Transverse colon (tissue), 3 donors: Measurements from ENCODE around the gene GDI1.

Source experiments
- POLR2A ChIP-seq: fragments of 450-650 bp; IDR thresholded peaks from one replicate; pipeline ENCODE4 v1.6.1; 2016; ENCODE audit warnings: antibody characterized with exemption, mild to moderate bottlenecking, moderate library complexity
- TF ChIP-seq, protein P1 (sequence below), 5 experiments: fragments of 200-600 bp in 3 of 5; fragments of 450-650 bp in 2 of 5; sonication (generic) in 3 of 5; IDR thresholded peaks; 1 replicate in 2 of 5; 2 replicates in 3 of 5; pipeline ENCODE4 v1.5.1; 2016 to 2017; ENCODE audit warnings: antibody characterized with exemption in 5 of 5, inconsistent platforms in 3 of 5, mild to moderate bottlenecking in 2 of 5, moderate library complexity in 1 of 5

DNA sequence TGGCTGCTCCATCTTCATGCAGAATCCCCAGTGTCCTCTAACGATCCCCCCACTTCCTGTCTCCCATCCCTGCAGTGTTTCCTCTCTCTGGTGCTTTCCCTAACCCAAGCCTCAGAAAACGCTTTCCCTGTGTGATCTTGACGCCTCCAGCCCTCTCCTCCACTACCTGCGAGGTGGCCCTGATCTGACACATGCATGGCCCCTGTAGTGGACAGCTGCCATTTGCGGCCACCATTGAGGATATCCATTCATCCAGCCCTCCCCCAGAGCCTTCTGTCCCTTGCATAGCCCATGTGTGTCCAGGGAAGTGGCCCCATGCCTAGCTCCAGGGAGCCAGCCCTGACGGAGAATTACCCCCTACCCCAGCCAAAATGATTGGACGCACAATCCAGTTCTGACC, 46.4 kb downstream of the GDI1 start:
- TF ChIP-seq, protein P1, sequence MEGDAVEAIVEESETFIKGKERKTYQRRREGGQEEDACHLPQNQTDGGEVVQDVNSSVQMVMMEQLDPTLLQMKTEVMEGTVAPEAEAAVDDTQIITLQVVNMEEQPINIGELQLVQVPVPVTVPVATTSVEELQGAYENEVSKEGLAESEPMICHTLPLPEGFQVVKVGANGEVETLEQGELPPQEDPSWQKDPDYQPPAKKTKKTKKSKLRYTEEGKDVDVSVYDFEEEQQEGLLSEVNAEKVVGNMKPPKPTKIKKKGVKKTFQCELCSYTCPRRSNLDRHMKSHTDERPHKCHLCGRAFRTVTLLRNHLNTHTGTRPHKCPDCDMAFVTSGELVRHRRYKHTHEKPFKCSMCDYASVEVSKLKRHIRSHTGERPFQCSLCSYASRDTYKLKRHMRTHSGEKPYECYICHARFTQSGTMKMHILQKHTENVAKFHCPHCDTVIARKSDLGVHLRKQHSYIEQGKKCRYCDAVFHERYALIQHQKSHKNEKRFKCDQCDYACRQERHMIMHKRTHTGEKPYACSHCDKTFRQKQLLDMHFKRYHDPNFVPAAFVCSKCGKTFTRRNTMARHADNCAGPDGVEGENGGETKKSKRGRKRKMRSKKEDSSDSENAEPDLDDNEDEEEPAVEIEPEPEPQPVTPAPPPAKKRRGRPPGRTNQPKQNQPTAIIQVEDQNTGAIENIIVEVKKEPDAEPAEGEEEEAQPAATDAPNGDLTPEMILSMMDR (IDR thresholded peaks at IDR 0.05) = no peak
- no peak for TF ChIP-seq POLR2A
